Pancreas (tissue), 10 donors: ENCODE data around the gene CTIF. TPM values are rescaled to one million over a fixed set of nuclear protein-coding genes. Genes with fewer than 3 reads are reported as not detected.

ENCODE experiments used
- ATAC-seq, 4 donors: fragments of 200-7000 bp; cut with Tn5 transposase; one replicate each; pipeline versions ENCODE4 v1.8.0 to v1.9.1; 2020; ENCODE audit warnings: mild to moderate bottlenecking in 4 of 4, moderate library complexity in 4 of 4
- DNase-seq, 6 donors: peaks; one replicate each; pipeline ENCODE4 v3.0.0-alpha.2; 2020
- FAIRE-seq: peaks from 2 replicates; lab custom pipeline; 2012; peaks lifted over from hg19 to GRCh38; lab: Jason Lieb, UNC
- H3K27ac ChIP-seq, 4 donors: fragments of 200-600 bp; sonication (generic); 1 replicate in 3 of 4; 2 replicates in 1 of 4; pipeline versions ENCODE4 v1.5.0 to v1.8.0; 2020
- H3K27me3 ChIP-seq, 4 donors: fragments of 200-600 bp; one replicate each; pipeline ENCODE4 v1.8.0; 2021
- H3K36me3 ChIP-seq, 3 donors: fragments of 200-600 bp; sonication (generic) in 1 of 3; one replicate each; pipeline versions ENCODE4 v1.5.0 to v1.8.0; 2020 to 2021
- H3K4me1 ChIP-seq, 3 donors: fragments of 200-600 bp; one replicate each; pipeline ENCODE4 v1.8.0; 2021
- H3K4me3 ChIP-seq, 4 donors: fragments of 200-600 bp; sonication (generic) in 2 of 4; one replicate each; pipeline versions ENCODE4 v1.5.0 to v1.8.0; 2020 to 2021
- H3K9me3 ChIP-seq, 4 donors: fragments of 200-600 bp; one replicate each; pipeline ENCODE4 v1.8.0; 2021
- CTCF ChIP-seq, 4 donors: fragments of 200-600 bp; sonication (generic) in 3 of 4; IDR thresholded peaks; one replicate each; pipeline versions ENCODE4 v1.5.0 to v1.8.0; 2021; ENCODE audit warnings: antibody characterized with exemption in 4 of 4
- WGBS, 2 donors: extraction: QIAGEN DNeasy Blood & Tissue Kit; methylation state at CpG; one replicate each; pipeline ENCODE4 v1.1.7; 2013; 5-methylcytosine and 5-hydroxymethylcytosine counted together
- intact Hi-C, 3 donors: fragments of 100-400 bp; cut with DNase I; formaldehyde crosslinking; loops; one replicate each; pipeline versions ENCODE4 v1.11.1 to v1.14.2; 2022
- polyA plus RNA-seq, 2 donors: library from polyadenylated mRNA; stranded (reverse); fragments of 200-250 nt; gene quantifications; one replicate each; pipeline ENCODE4 v1.2.3, GENCODE V29; 2013
- total RNA-seq, 6 donors: library from RNA; stranded (reverse); fragmentation: NEBNext Ultra II Directional in 4 of 6; extraction: Animal tissue kit (Norgen Biotek cat#: 25700) in 4 of 6; gene quantifications; one replicate each; pipeline versions ENCODE4 v1.2.1 to v1.2.4, GENCODE V29; 2021 to 2023
- donor health status: healthy with polysubstance abuse.
- donor health status: DM: no; HTN: no; CAD: no; lungs with moderate emphysema.
- donor health status: DM: no; HTN: no; CAD: no.
- donor health status: control.
- donor health status: control.
- donor health status: Bipolar disorder and iron deficiency.
- donor health status: DM: yes; HTN: yes; CAD: no.
- donor health status: DM: no; HTN: no; CAD: no.
- donor health status: DM: no; HTN: no; CAD: no.
- donor health status: DM: yes; HTN: yes; CAD: no.

CTIF gene
- total and polyA plus RNA-seq, 8 donors = 15.1 to 27.4 (median 16.7) TPM

GRCh38 chr18:48884771-48885170 is 345.9 kb downstream of the CTIF start:
- Histone ChIP-seq H3K4me3 (no peak overlapping the region), H3K4me1 (no peaks in the 10 kb centered on the region), H3K9me3 (no peaks in the 10 kb centered on the region), H3K27ac (no peak overlapping the region), H3K36me3 (no peaks in the 10 kb centered on the region), H3K27me3 (no peaks in the 10 kb centered on the region)
- FAIRE-seq = no peak
- intact Hi-C loops = no loop called here
- ATAC-seq = no peak
- 79 to 85% methylated on average over 4 of the region's 4 CpGs for WGBS, 2 donors
- no peak for TF ChIP-seq CTCF (IDR thresholded peaks at IDR 0.05)
- DNase-seq = peak in 1 of 6 donors; percentile 28

GRCh38 chr18:48885266-48885923 is 346.6 kb downstream of the CTIF start:
- no peaks in the 10 kb centered on the region for H3K9me3 ChIP-seq
- H3K27ac ChIP-seq = no peak overlapping the region
- TF ChIP-seq CTCF (IDR thresholded peaks at IDR 0.05) = no peak
- ATAC-seq (no peak), FAIRE-seq (no peak), DNase-seq (peak in 1 of 6 donors; percentile 33)
- intact Hi-C loops = no loop called here
- no peaks in the 10 kb centered on the region for H3K27me3 ChIP-seq
- H3K36me3 ChIP-seq = no peaks in the 10 kb centered on the region
- no peak overlapping the region for H3K4me3 ChIP-seq
- WGBS, 2 donors = 91% methylated on average over 11 of the region's 11 CpGs
- H3K4me1 ChIP-seq = no peaks in the 10 kb centered on the region

- FAIRE-seq = no peak
- H3K27ac ChIP-seq = no peak overlapping the region
- ATAC-seq = no peak
- WGBS, 2 donors = 91 to 94% methylated on average over 7 of the region's 7 CpGs
- no peaks in the 10 kb centered on the region for H3K36me3 ChIP-seq
- H3K4me3 ChIP-seq = no peak overlapping the region
- intact Hi-C loops = no loop called here
- no peaks in the 10 kb centered on the region for H3K27me3 ChIP-seq
- no peaks in the 10 kb centered on the region for H3K9me3 ChIP-seq
- TF ChIP-seq CTCF (IDR thresholded peaks at IDR 0.05) = no peak
- H3K4me1 ChIP-seq = no peaks in the 10 kb centered on the region
- peak in 1 of 6 donors; percentile 26 for DNase-seq
Measured at GRCh38 chr18:48885924-48886400, 347.1 kb downstream of the CTIF start.

- no peak for TF ChIP-seq CTCF (IDR thresholded peaks at IDR 0.05)
- no peak for ATAC-seq
- no peaks in the 10 kb centered on the region for H3K36me3 ChIP-seq
- FAIRE-seq = no peak
- H3K9me3 ChIP-seq = no peaks in the 10 kb centered on the region
- H3K27me3 ChIP-seq = no peaks in the 10 kb centered on the region
- no peak overlapping the region for H3K27ac ChIP-seq
- H3K4me1 ChIP-seq = no peaks in the 10 kb centered on the region
- no peak for DNase-seq
- 87 to 90% methylated on average over 8 of the region's 8 CpGs for WGBS, 2 donors
- no peak overlapping the region for H3K4me3 ChIP-seq
- intact Hi-C loops = no loop called here
Measured at GRCh38 chr18:48886520-48887293, 347.9 kb downstream of the CTIF start.
